Activated CD4-positive, alpha-beta T cell treated with anti-CD3 and anti-CD28 coated beads for 36 hours (primary cell): ENCODE results near the gene PCNX3. TPM values are rescaled to one million over a fixed set of nuclear protein-coding genes. Genes with fewer than 3 reads are reported as not detected.
"Not testable (repeated sequence)": the region's sequence is repeated elsewhere in the genome, so short reads cannot be mapped to it uniquely, and the experiment has no call there.

ENCODE experiments used
- ATAC-seq: fragments of 200-7000 bp; cut with Tn5 transposase; one replicate; pipeline ENCODE4 v1.10.0; 2021; ENCODE audit warnings: mild to moderate bottlenecking, moderate library complexity
- CTCF ChIA-PET: fragments of 350-600 bp; sonication (Branson Sonifier 250); formaldehyde crosslinking; loops from one replicate; lab custom pipeline; 2021; ENCODE audit warnings: antibody characterized with exemption; lab: Charles Lee
- POLR2A ChIA-PET: fragments of 350-600 bp; sonication (Branson Sonifier 250); formaldehyde crosslinking; loops from one replicate; lab custom pipeline; 2021; ENCODE audit warnings: antibody characterized with exemption, inconsistent platforms; lab: Charles Lee
- DNase-seq: peaks from one replicate; pipeline ENCODE4 v3.0.0-alpha.2; 2020
- H3K27ac Mint-ChIP-seq: one replicate; pipeline ENCODE4 v1.8.0; 2021; ENCODE audit warnings: mixed read lengths
- H3K27me3 Mint-ChIP-seq: one replicate; pipeline ENCODE4 v1.8.0; 2021; ENCODE audit warnings: mixed read lengths
- H3K36me3 Mint-ChIP-seq: one replicate; pipeline ENCODE4 v1.8.0; 2021; ENCODE audit warnings: low read depth, mixed read lengths
- H3K4me1 Mint-ChIP-seq: one replicate; pipeline ENCODE4 v1.8.0; 2021; ENCODE audit warnings: mixed read lengths
- H3K4me3 Mint-ChIP-seq: one replicate; pipeline ENCODE4 v1.8.0; 2021; ENCODE audit warnings: mild to moderate bottlenecking, moderate library complexity, mixed read lengths
- H3K9me3 Mint-ChIP-seq: one replicate; pipeline ENCODE4 v1.8.0; 2021; ENCODE audit warnings: low read depth, mixed read lengths
- intact Hi-C, 2 experiments: fragments of 100-400 bp; cut with DNase I in 1 of 2; cut with micrococcal nuclease in 1 of 2; formaldehyde crosslinking; loops; one replicate each; pipeline versions ENCODE4 v1.14.2 to v1.15.1; 2022 to 2024; cut with DNase I, micrococcal nuclease
- microRNA-seq: library from miRNA; unstranded; fragments of <30 nt; microRNA quantifications from one replicate; pipeline ENCODE4 v1.2.0, GENCODE V29; 2021; ENCODE audit warnings: borderline replicate concordance
- total RNA-seq, 2 experiments: library from RNA; stranded (reverse); gene quantifications; one replicate each; pipeline ENCODE4 v1.2.3, GENCODE V29; 2021

PCNX3 gene
- total RNA-seq, 2 experiments from 2014 or later, result 27.9 to 30.7 TPM

DNA sequence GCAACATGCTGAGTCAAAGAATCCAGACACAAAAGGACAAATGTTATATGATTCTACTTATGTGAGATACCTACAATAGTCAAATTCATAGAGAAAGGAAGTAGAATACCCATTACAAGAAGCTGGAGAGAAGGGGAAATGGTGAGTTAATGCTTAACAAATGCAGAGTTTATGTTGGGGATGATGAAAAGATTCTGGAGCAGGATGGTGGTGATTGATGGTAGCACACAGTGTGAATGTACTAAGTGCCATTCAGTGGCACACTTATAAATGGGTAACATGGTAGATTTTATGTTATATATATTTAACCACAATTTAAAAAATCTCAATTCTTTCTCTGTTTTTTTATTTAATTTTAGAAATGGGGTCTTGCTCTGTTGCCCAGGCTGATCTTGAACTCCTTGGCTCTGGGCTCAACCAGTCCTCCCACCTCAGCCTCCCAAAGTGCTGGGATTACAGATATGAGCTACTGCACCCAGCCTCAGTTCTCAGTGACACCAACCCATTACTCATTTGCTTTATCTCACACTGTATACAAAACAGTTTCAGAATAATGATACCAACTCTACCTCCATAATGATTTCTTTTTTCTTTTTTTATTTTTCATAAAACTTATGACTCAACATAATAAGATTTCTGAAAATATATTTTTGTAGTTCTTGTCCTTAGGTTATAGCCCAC is 56.7 kb downstream of the PCNX3 start:
- Mint-ChIP-seq H3K27ac (no peak overlapping the region), H3K4me3 (no peak overlapping the region), H3K9me3 (no peaks in the 10 kb centered on the region), H3K27me3 (no peaks in the 10 kb centered on the region), H3K4me1 (peaks cover 6% of the 10 kb centered on the region), H3K36me3 (no peaks in the 10 kb centered on the region)
- DNase-seq, result peak; percentile 21
- ChIA-PET POLR2A (interaction anchor here (1.0 kb wide), 1 partner anchor 34 kb away, joined by 3 read pairs; no protein-coding TSS in a partner anchor), CTCF (no interaction called here)
- peak; percentile 83 for ATAC-seq
- intact Hi-C loops, result no loop called here

DNA sequence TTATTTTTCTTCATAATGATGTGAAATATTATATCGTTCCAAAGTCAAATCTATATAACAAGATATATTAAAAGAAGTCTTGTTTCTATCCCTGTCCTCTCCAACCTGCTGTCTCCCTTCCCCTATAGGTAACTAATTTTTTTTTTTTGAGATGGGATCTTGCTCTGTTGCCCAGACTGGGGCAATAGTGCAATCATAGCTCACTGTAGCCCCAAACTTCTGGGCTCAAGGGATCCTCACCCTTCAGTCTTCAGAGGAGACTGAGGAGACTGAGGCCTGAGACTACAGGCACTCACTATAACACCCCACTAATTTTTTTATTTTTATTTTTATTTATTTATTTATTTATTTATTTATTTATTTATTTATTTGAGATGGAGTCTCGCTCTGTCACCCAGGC is 57.4 kb downstream of the PCNX3 start:
- H3K27ac Mint-ChIP-seq, result no peak overlapping the region
- no peaks in the 10 kb centered on the region for H3K36me3 Mint-ChIP-seq
- peaks cover 6% of the 10 kb centered on the region for H3K4me1 Mint-ChIP-seq
- ATAC-seq (no peak), DNase-seq (no peak)
- no peaks in the 10 kb centered on the region for H3K27me3 Mint-ChIP-seq
- POLR2A ChIA-PET, result interaction anchor here (0.7 kb wide), 1 partner anchor 155 kb away, joined by 3 read pairs; no protein-coding TSS in a partner anchor
- H3K9me3 Mint-ChIP-seq, result no peaks in the 10 kb centered on the region
- CTCF ChIA-PET, result interaction anchor here (1.0 kb wide), 1 partner anchor 344 kb away, joined by 3 read pairs; no protein-coding TSS in a partner anchor
- intact Hi-C loops, result no loop called here
- H3K4me3 Mint-ChIP-seq, result no peak overlapping the region

DNA sequence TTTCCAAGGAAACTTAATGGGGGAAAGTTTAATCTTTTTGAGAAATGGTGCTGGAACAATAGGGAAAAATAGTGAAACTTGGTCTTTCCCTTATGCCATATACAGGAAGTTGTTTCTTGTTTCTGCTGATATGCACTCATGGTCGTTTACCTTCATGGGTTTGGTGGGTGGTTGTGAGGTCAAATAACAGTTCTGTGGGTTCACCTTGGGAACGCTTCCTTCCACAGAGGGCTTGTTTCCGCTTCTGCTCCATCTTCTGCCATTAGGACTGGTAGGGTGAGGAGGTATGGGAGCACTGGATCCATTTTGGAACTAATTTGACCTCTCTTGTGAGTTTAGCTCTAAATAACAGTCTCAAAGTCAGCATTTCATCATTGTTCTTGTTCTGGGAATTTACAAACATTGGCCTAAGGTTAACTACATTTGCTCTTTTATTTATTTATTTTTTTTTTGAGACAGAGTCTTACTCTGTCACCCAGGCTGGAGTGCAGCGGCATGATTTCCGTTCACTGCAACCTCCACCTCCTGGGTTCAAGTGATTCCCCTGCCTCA is 64.7 kb downstream of the PCNX3 start:
- intact Hi-C loops, result loop anchor here in 1 of 2 experiments (5.0 kb wide), 1 partner anchor 67 kb away; no protein-coding TSS in a partner anchor

DNA sequence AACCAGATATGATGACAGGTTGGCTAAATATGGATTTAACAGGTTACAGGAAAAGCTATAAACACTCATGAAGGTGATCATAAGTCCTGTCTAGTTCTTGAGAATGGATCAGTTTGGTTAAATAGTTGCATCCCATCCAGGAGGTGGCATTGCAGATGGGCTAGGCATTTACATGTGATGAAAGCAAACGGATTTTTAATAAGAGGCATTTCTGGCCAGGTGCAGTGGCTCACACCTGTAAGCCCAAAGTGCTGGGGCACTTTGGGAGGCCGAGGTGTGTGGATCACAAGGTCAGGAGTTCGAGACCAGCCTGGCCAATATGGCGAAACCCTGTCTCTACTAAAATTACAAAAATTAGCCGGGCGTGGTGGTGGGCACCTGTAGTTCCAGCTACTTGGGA is 67.9 kb downstream of the PCNX3 start:
- POLR2A ChIA-PET, result not testable (repeated sequence)

More for the DNA sequence above, 64.7 kb downstream of the PCNX3 start:
- Mint-ChIP-seq H3K4me3 (no peak overlapping the region), H3K4me1 (no peaks in the 10 kb centered on the region), H3K27ac (no peak overlapping the region), H3K9me3 (no peaks in the 10 kb centered on the region), H3K36me3 (no peaks in the 10 kb centered on the region), H3K27me3 (peaks cover 2% of the 10 kb centered on the region)
- POLR2A ChIA-PET, result no interaction called here
- CTCF ChIA-PET, result interaction anchor here (1.5 kb wide), 1 partner anchor 14 kb away, joined by 5 read pairs; no protein-coding TSS in a partner anchor
- DNase-seq, result no peak
- no peak for ATAC-seq

DNA sequence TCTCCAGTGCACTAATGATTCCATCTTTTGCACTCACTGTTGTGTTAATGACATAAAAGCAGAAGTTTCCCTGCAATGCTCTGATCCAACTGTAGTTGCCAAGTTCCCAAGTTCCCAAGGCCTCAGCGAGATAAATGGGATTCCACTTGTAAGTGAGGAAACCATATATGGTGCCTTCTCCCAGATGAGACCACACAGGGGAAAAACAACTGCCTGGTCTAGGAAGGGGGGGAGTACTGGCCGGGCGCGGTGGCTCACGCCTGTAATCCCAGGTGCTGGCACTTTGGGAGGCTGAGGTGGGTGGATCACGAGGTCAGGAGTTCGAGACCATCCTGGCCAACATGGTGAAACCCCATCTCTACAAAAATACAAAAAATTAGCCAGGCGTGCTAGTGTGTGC is 70.4 kb downstream of the PCNX3 start:
- H3K36me3 Mint-ChIP-seq, result no peaks in the 10 kb centered on the region
- no peak overlapping the region for H3K27ac Mint-ChIP-seq
- no peaks in the 10 kb centered on the region for H3K4me1 Mint-ChIP-seq
- DNase-seq (no peak), ATAC-seq (no peak)
- peaks cover 2% of the 10 kb centered on the region for H3K27me3 Mint-ChIP-seq
- H3K4me3 Mint-ChIP-seq, result no peak overlapping the region
- no peaks in the 10 kb centered on the region for H3K9me3 Mint-ChIP-seq
- ChIA-PET POLR2A (no interaction called here), CTCF (interaction anchor here (0.7 kb wide), 1 partner anchor 23 kb away, joined by 3 read pairs; the partner anchor contains the start of gene RELA)
- intact Hi-C loops, result loop anchor here in 1 of 2 experiments (5.0 kb wide), 1 partner anchor 51 kb away; no protein-coding TSS in a partner anchor

More for the DNA sequence above, 67.9 kb downstream of the PCNX3 start:
- not testable (repeated sequence) for H3K9me3 Mint-ChIP-seq, H3K27ac Mint-ChIP-seq, H3K4me1 Mint-ChIP-seq, H3K36me3 Mint-ChIP-seq, DNase-seq, H3K27me3 Mint-ChIP-seq, ATAC-seq, H3K4me3 Mint-ChIP-seq
- CTCF ChIA-PET, result interaction anchor here (0.6 to 1.4 kb wide), 4 partner anchors 9 to 204 kb away, joined by 3 read pairs; partner anchors contain the start of gene FIBP
- intact Hi-C loops, result loop anchor here in 1 of 2 experiments (5.0 kb wide), 1 partner anchor 64 kb away; no protein-coding TSS in a partner anchor

Small RNA genes lying within 50 kb of the gene (microRNA-seq; reads per million reads assigned to microRNA genes)
- gene MIR4489 (2.5 reads per million), gene MIR4690 (not detected)

Other genes with a start within 250 kb of the PCNX3 start
- 10 to 100 TPM; 13.2 to 14.3 TPM for gene SLC25A45, start 233.1 kb upstream of the PCNX3 start, total RNA-seq
- 10 to 100 TPM; 32.7 to 37.5 TPM for gene FRMD8, start 229.1 kb upstream of the PCNX3 start, total RNA-seq
- 100 to 1,000 TPM; 435 to 569 TPM for gene NEAT1, start 193.0 kb upstream of the PCNX3 start, total RNA-seq
- gene MALAT1, start 116.7 kb upstream of the PCNX3 start, total RNA-seq, result 1,000 to 10,000 TPM; 7,016 to 9,748 TPM
- gene SCYL1, start 90.7 kb upstream of the PCNX3 start, total RNA-seq, result 10 to 100 TPM; 66.5 to 78.8 TPM
- 10 to 100 TPM; 57.8 to 72.7 TPM for gene LTBP3, start 57.4 kb upstream of the PCNX3 start, total RNA-seq
- 10 to 100 TPM; 50.7 to 56.4 TPM for gene ZNRD2, start 45.3 kb upstream of the PCNX3 start, total RNA-seq
- gene FAM89B, start 43.2 kb upstream of the PCNX3 start, total RNA-seq, result 10 to 100 TPM; 12.8 to 22.7 TPM
- gene EHBP1L1, start 39.7 kb upstream of the PCNX3 start, total RNA-seq, result 10 to 100 TPM; 88.3 to 98.8 TPM
- gene KCNK7, start 20.0 kb upstream of the PCNX3 start, total RNA-seq, result under 1 TPM; 0.27 to 0.37 TPM
- gene MAP3K11, start 1.6 kb upstream of the PCNX3 start, total RNA-seq, result 10 to 100 TPM; 47.4 to 54.3 TPM
- 100 to 1,000 TPM; 181 to 202 TPM for gene SIPA1, start 22.3 kb downstream of the PCNX3 start, total RNA-seq
- gene RELA, start 47.1 kb downstream of the PCNX3 start, total RNA-seq, result 100 to 1,000 TPM in 1 of 2 experiments, 10 to 100 TPM in 1; 76.9 to 109 TPM
- 10 to 100 TPM; 56.5 to 65.1 TPM for gene KAT5, start 96.5 kb downstream of the PCNX3 start, total RNA-seq
- gene RNASEH2C, start 105.0 kb downstream of the PCNX3 start, total RNA-seq, result 10 to 100 TPM; 72.5 to 96.8 TPM
- gene AP5B1, start 165.2 kb downstream of the PCNX3 start, total RNA-seq, result 10 to 100 TPM; 11.7 to 14.4 TPM
- gene OVOL1, start 171.3 kb downstream of the PCNX3 start, total RNA-seq, result under 1 TPM; 0.09 to 0.19 TPM
- 1 to 10 TPM; 2.9 to 3.0 TPM for gene SNX32, start 218.2 kb downstream of the PCNX3 start, total RNA-seq
- 1,000 to 10,000 TPM in 1 of 2 experiments, 100 to 1,000 TPM in 1; 888 to 1,074 TPM for gene CFL1, start 242.4 kb downstream of the PCNX3 start, total RNA-seq
- 10 to 100 TPM; 59.2 to 67.8 TPM for gene MUS81, start 244.7 kb downstream of the PCNX3 start, total RNA-seq